HepG2 (cell line): Measurements from ENCODE around the gene TPRN. TPM values are rescaled to one million over a fixed set of nuclear protein-coding genes. Genes with fewer than 3 reads are reported as not detected.

Source experiments
- CEBPG ChIP-seq: IDR thresholded peaks from 2 replicates; pipeline ENCODE4 v1.6.1; 2016
- CERS6 ChIP-seq: sonication (generic); formaldehyde crosslinking; IDR thresholded peaks from 2 replicates; pipeline ENCODE4 v1.5.0; 2020; ENCODE audit warnings: missing genetic modification reagents
- E2F5 ChIP-seq: sonication (generic); formaldehyde crosslinking; conservative IDR thresholded peaks from 2 replicates; pipeline ENCODE4 v1.4.0; 2020; ENCODE audit warnings: missing genetic modification reagents
- GMEB2 ChIP-seq: IDR thresholded peaks from 2 replicates; pipeline ENCODE4 v1.6.1; 2016; ENCODE audit warnings: missing biosample characterization, missing genetic modification reagents, low read depth
- KAT2B ChIP-seq: fragments of 150-350 bp; IDR thresholded peaks from 2 replicates; pipeline ENCODE4 v1.6.1; 2014; ENCODE audit warnings: low read depth, low read length, borderline replicate concordance
- KDM2A ChIP-seq: sonication (generic); formaldehyde crosslinking; IDR thresholded peaks from 2 replicates; pipeline ENCODE4 v1.4.0; 2020; ENCODE audit warnings: low read depth, missing genetic modification reagents, borderline replicate concordance
- KMT2A ChIP-seq: sonication (generic); formaldehyde crosslinking; IDR thresholded peaks from 2 replicates; pipeline ENCODE4 v1.4.0; 2020; ENCODE audit warnings: missing genetic modification reagents
- MBNL3 ChIP-seq: fragments of 250-450 bp; sonication (Bioruptor Pico); conservative IDR thresholded peaks from 2 replicates; pipeline ENCODE4 v1.8.0; 2022; ENCODE audit warnings: mild to moderate bottlenecking, inconsistent platforms
- MIER2 ChIP-seq: IDR thresholded peaks from 2 replicates; pipeline ENCODE4 v1.6.1; 2016; ENCODE audit warnings: missing biosample characterization, missing genetic modification reagents
- MTF2 ChIP-seq: sonication (generic); formaldehyde crosslinking; IDR thresholded peaks from 2 replicates; pipeline ENCODE4 v1.5.0; 2020; ENCODE audit warnings: missing genetic modification reagents, borderline replicate concordance
- PRDM15 ChIP-seq: sonication (generic); formaldehyde crosslinking; IDR thresholded peaks from 2 replicates; pipeline ENCODE4 v1.4.0; 2020; ENCODE audit warnings: missing genetic modification reagents
- RFXAP ChIP-seq: sonication (generic); formaldehyde crosslinking; IDR thresholded peaks from 2 replicates; pipeline ENCODE4 v1.4.0; 2020; ENCODE audit warnings: missing genetic modification reagents, borderline replicate concordance
- TFAP4 ChIP-seq: sonication (generic); IDR thresholded peaks from 2 replicates; pipeline ENCODE4 v1.6.1; 2016; ENCODE audit warnings: low read depth, borderline replicate concordance
- YEATS4 ChIP-seq: sonication (generic); formaldehyde crosslinking; IDR thresholded peaks from 2 replicates; pipeline ENCODE4 v1.4.0; 2020; ENCODE audit warnings: missing genetic modification reagents, borderline replicate concordance
- ZNF556 ChIP-seq: sonication (generic); formaldehyde crosslinking; IDR thresholded peaks from 2 replicates; pipeline ENCODE4 v1.4.0; 2020; ENCODE audit warnings: mild to moderate bottlenecking, missing genetic modification reagents, borderline replicate concordance
- ZNF749 ChIP-seq: sonication (generic); formaldehyde crosslinking; IDR thresholded peaks from 2 replicates; pipeline ENCODE4 v1.8.0; 2022; ENCODE audit warnings: mild to moderate bottlenecking, missing genetic modification reagents, moderate library complexity, borderline replicate concordance
- ZNF770 ChIP-seq: sonication (generic); formaldehyde crosslinking; IDR thresholded peaks from 2 replicates; pipeline ENCODE4 v1.5.0; 2020; ENCODE audit warnings: mild to moderate bottlenecking, missing genetic modification reagents
- ZNF83 ChIP-seq: sonication (generic); formaldehyde crosslinking; IDR thresholded peaks from 2 replicates; pipeline ENCODE4 v1.4.0; 2020; ENCODE audit warnings: missing genetic modification reagents, mild to moderate bottlenecking, borderline replicate concordance
- polyA plus RNA-seq, 8 experiments: library from polyadenylated mRNA; depleted of rRNA in 3 of 8; stranded (reverse) in 7 of 8; unstranded in 1 of 8; fragments of >200 nt; fragmentation: Illumina TruSeq in 4 of 8; extraction: Trizol in 4 of 8; gene quantifications; 2 replicates each; pipeline versions ENCODE4 v1.2.1 to v1.2.3, GENCODE V29; 2011 to 2016; ENCODE audit warnings: low read depth in 4 of 8, missing spikeins in 1 of 8, mixed read lengths in 1 of 8; ENCODE audit not compliant: insufficient read depth in 1 of 8
- total RNA-seq, 5 experiments: library from RNA; depleted of rRNA; stranded (reverse); fragments of >200 nt; fragmentation: Illumina TruSeq; extraction: Trizol; gene quantifications; 2 replicates each; pipeline ENCODE4 v1.2.3, GENCODE V29; 2016; ENCODE audit warnings: low read depth in 1 of 5

The TPRN gene
- total and polyA plus RNA-seq, 2 of the 13 experiments (the other 11 are each of a cell fraction or from before 2014, with no cell fraction given) = 10.1 to 19.2 TPM

GRCh38 chr9:137227054-137227852 is 26.7 kb upstream of the TPRN start, which contains the start of gene RNF224 (continued):
- TF ChIP-seq RFXAP (CRISPR knock-in tag) (peak; percentile 45; the same call in 1 of the 2 replicates), ZNF83 (no peak), CEBPG (CRISPR knock-in tag) (no peak), KAT2B (no peak), MTF2 (0 out of 2 replicates have a peak, but pooled peaks have one; percentile 53), ZNF556 (CRISPR knock-in tag) (no peak), KMT2A (CRISPR knock-in tag) (no peak; the same call in 1 of the 2 replicates), MBNL3 (CRISPR knock-in tag) (no peak), YEATS4 (no peak), ZNF770 (CRISPR knock-in tag) (no peak), MIER2 (CRISPR knock-in tag) (no peak), PRDM15 (CRISPR knock-in tag) (no peak), ZNF749 (no peak), KDM2A (CRISPR knock-in tag) (peak; percentile 77; the same call in 1 of the 2 replicates), GMEB2 (CRISPR knock-in tag) (no peak), CERS6 (CRISPR knock-in tag) (no peak), E2F5 (CRISPR knock-in tag) (no peak), TFAP4 (no peak; the same call in 1 of the 2 replicates)
